K562 (cell line): Measurements from ENCODE around the gene ZNF121.
"Not testable (repeated sequence)": the region's sequence is repeated elsewhere in the genome, so short reads cannot be mapped to it uniquely, and the experiment has no call there.

Experiments
- BRCA1 ChIP-seq, 2 experiments: fragments of 450-650 bp in 1 of 2; sonication (generic) in 1 of 2; formaldehyde crosslinking in 1 of 2; IDR thresholded peaks; 2 replicates each; pipeline versions ENCODE4 v1.5.0 to v1.6.1; 2017 to 2020; ENCODE audit warnings: mild to moderate bottlenecking in 1 of 2, missing genetic modification reagents in 1 of 2
- CBX5 ChIP-seq: IDR thresholded peaks from 2 replicates; pipeline ENCODE4 v1.6.1; 2014; ENCODE audit warnings: low read depth, borderline replicate concordance
- CREM ChIP-seq: IDR thresholded peaks from 2 replicates; pipeline ENCODE4 v1.6.1; 2014; ENCODE audit warnings: antibody characterized with exemption, low read depth
- FOS ChIP-seq: IDR thresholded peaks from 3 replicates; pipeline ENCODE4 v1.6.1; 2011; ENCODE audit not compliant: insufficient read length; ENCODE audit errors: extremely low read depth
- KDM1A ChIP-seq, 2 experiments: fragments of 450-650 bp; IDR thresholded peaks; 2 replicates each; pipeline ENCODE4 v1.6.1; 2016; ENCODE audit warnings: mild to moderate bottlenecking in 2 of 2
- RBBP5 ChIP-seq: fragments of 200-600 bp; sonication (generic); IDR thresholded peaks from 2 replicates; pipeline ENCODE4 v1.6.1; 2012; ENCODE audit warnings: borderline replicate concordance, mild to moderate bottlenecking, low read length, control low read depth, inconsistent platforms; ENCODE audit not compliant: insufficient read depth, poor library complexity, severe bottlenecking
- SP1 ChIP-seq: sonication (generic); formaldehyde crosslinking; IDR thresholded peaks from 2 replicates; pipeline ENCODE4 v1.8.1; 2022; ENCODE audit warnings: mild to moderate bottlenecking, missing genetic modification reagents
- ZNF134 ChIP-seq: fragments of 250-450 bp; sonication (Bioruptor Pico); conservative IDR thresholded peaks from 2 replicates; pipeline ENCODE4 v1.4.0; 2020
- ZNF23 ChIP-seq: fragments of 250-450 bp; sonication (Bioruptor Pico); IDR thresholded peaks from 2 replicates; pipeline ENCODE4 v1.4.0; 2020; ENCODE audit warnings: mild to moderate bottlenecking
- TF ChIP-seq, protein P1 (sequence below): fragments of 450-650 bp; formaldehyde crosslinking; IDR thresholded peaks from 2 replicates; pipeline ENCODE4 v1.4.0; 2020; ENCODE audit warnings: mild to moderate bottlenecking, moderate library complexity
- TF ChIP-seq, protein P2 (sequence below), 3 experiments: IDR thresholded peaks in 2 of 3; conservative IDR thresholded peaks in 1 of 3; 2 replicates each; pipeline ENCODE4 v1.5.1; 2011 to 2012; ENCODE audit warnings: low read length in 3 of 3, mild to moderate bottlenecking in 3 of 3, control low read depth in 2 of 3, improper control_type of control experiment in 1 of 3, inconsistent platforms in 1 of 3, low read depth in 1 of 3, mixed read lengths in 1 of 3, moderate library complexity in 1 of 3; ENCODE audit not compliant: insufficient read depth in 2 of 3
- TF ChIP-seq, protein P3 (sequence below): fragments of 250-450 bp; sonication (Bioruptor Pico); IDR thresholded peaks from 2 replicates; pipeline ENCODE4 v1.8.0; 2021; ENCODE audit warnings: mild to moderate bottlenecking, moderate library complexity

DNA sequence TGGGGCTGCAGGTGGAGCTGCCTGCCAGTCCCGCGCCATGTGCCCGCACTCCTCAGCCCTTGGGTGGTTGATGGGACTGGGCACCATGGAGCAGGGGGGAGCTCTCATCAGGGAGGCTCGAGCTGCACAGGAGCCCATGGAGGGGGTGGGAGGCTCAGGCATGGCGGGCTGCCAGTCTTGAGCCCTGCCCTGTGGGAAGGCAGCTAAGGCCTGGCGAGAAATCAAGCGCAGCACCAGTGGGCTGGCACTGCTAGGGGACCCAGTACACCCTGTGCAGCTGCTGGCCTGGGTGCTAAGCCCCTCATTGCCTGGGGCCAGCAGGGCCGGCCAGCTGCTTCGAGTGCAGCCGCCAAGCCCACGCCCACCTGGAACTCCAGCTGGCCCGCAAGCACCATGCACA lies 43.0 kb downstream of the ZNF121 start:
- TF ChIP-seq RBBP5; SP1 (CRISPR knock-in tag); CREM; KDM1A (IDR thresholded peaks at IDR 0.05); FOS; ZNF134; BRCA1 (IDR thresholded peaks at IDR 0.05); BRCA1 (CRISPR knock-in tag; IDR thresholded peaks at IDR 0.05); ZNF23 (CRISPR knock-in tag); CBX5: not testable (repeated sequence)
- TF ChIP-seq, protein P1, sequence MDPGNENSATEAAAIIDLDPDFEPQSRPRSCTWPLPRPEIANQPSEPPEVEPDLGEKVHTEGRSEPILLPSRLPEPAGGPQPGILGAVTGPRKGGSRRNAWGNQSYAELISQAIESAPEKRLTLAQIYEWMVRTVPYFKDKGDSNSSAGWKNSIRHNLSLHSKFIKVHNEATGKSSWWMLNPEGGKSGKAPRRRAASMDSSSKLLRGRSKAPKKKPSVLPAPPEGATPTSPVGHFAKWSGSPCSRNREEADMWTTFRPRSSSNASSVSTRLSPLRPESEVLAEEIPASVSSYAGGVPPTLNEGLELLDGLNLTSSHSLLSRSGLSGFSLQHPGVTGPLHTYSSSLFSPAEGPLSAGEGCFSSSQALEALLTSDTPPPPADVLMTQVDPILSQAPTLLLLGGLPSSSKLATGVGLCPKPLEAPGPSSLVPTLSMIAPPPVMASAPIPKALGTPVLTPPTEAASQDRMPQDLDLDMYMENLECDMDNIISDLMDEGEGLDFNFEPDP (CRISPR knock-in tag): not testable (repeated sequence)
- TF ChIP-seq, protein P2, sequence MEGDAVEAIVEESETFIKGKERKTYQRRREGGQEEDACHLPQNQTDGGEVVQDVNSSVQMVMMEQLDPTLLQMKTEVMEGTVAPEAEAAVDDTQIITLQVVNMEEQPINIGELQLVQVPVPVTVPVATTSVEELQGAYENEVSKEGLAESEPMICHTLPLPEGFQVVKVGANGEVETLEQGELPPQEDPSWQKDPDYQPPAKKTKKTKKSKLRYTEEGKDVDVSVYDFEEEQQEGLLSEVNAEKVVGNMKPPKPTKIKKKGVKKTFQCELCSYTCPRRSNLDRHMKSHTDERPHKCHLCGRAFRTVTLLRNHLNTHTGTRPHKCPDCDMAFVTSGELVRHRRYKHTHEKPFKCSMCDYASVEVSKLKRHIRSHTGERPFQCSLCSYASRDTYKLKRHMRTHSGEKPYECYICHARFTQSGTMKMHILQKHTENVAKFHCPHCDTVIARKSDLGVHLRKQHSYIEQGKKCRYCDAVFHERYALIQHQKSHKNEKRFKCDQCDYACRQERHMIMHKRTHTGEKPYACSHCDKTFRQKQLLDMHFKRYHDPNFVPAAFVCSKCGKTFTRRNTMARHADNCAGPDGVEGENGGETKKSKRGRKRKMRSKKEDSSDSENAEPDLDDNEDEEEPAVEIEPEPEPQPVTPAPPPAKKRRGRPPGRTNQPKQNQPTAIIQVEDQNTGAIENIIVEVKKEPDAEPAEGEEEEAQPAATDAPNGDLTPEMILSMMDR (IDR thresholded peaks at IDR 0.05 in 2 of 3, conservative IDR thresholded peaks at IDR 0.05 in 1 of 3; ENCODE audit: insufficient read depth in 2 of 3, low read depth in 1 of 3, low read length in 3 of 3): not testable (repeated sequence)
- TF ChIP-seq, protein P3, sequence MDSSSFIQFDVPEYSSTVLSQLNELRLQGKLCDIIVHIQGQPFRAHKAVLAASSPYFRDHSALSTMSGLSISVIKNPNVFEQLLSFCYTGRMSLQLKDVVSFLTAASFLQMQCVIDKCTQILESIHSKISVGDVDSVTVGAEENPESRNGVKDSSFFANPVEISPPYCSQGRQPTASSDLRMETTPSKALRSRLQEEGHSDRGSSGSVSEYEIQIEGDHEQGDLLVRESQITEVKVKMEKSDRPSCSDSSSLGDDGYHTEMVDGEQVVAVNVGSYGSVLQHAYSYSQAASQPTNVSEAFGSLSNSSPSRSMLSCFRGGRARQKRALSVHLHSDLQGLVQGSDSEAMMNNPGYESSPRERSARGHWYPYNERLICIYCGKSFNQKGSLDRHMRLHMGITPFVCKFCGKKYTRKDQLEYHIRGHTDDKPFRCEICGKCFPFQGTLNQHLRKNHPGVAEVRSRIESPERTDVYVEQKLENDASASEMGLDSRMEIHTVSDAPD (CRISPR knock-in tag): not testable (repeated sequence)
